ENCODE results near the gene AKAP8. TPM values are rescaled to one million over a fixed set of nuclear protein-coding genes. Genes with fewer than 3 reads are reported as not detected.

AKAP8 gene
- total and polyA plus RNA-seq, 4 donors, result 7.5 to 12.4 (median 9.8) TPM

DNA sequence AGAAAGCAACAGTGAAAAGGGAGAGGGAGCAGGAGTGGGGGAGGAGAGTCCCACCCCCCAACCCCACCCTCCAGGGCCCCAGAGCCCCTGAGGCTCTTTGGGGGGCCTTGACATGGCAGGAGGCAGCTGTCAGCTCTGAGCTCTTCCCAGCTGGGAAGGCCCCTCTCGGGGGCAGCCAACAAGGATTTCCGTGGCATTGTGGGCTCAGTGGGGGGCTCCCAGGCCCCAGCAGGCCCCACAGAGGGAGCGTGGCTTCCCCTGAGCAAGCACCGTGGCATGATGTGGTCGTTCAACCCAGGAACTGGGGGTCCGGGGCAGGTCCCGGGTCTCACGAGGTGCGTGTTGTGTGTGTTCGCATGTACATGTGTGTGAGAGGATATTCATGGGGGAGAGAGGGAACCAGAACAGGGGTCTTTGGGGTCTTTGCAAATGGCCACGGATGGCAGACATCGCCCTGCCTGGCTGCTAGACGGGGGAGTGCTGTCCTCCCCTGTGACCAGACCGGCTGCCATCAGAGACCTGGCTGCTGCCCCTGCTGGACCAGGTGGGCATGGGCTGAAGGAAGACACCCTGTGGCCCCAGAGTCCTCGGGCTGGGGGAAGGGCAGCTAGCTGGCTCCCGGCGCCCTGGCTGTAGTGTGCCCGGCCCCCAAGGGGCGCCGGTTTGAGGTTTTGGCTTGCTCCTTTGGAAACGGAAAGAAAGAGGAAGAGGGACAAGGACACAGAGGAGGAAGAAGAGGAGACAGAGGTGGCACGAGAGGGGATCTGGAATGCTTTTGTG lies 42.9 kb upstream of the AKAP8 start:
- Histone ChIP-seq H3K4me1 (ENCODE audit: control insufficient read depth in 4 of 4, insufficient read depth in 4 of 4, low read length in 3 of 4) (peaks cover 14 to 49% (median 39%) of the 10 kb centered on the region in 4 donors), H3K27ac (ENCODE audit: low read depth in 1 of 2, low read length in 2 of 2) (peak overlapping the region; percentile 59 to 73), H3K9ac (ENCODE audit: low read depth in 1 of 2, low read length in 2 of 2) (no peak overlapping the region), H3K27me3 (ENCODE audit: control insufficient read depth in 4 of 4, insufficient read depth in 4 of 4, low read length in 3 of 4) (no peaks in the 10 kb centered on the region), H3K4me3 (ENCODE audit: low read depth in 1 of 3, low read length in 3 of 3) (no peak overlapping the region), H3K36me3 (ENCODE audit: control insufficient read depth in 4 of 4, insufficient read depth in 3 of 4, low read depth in 1 of 4, low read length in 3 of 4) (peaks cover 8 to 35% (median 14%) of the 10 kb centered on the region in 4 donors), H3K9me3 (ENCODE audit: control insufficient read depth in 4 of 4, low read length in 3 of 4) (no peaks in the 10 kb centered on the region)
- no peak for DNase-seq (ENCODE audit: low spot score)
- WGBS, result 92% methylated on average over 22 of the region's 22 CpGs
- TF ChIP-seq HNF4G (IDR thresholded peaks at IDR 0.05) (no peak), SP1 (IDR thresholded peaks at IDR 0.05) (no peak), TAF1 (conservative IDR thresholded peaks at IDR 0.05) (no peak), RXRA (IDR thresholded peaks at IDR 0.05) (no peak)
- TF ChIP-seq, protein P1, sequence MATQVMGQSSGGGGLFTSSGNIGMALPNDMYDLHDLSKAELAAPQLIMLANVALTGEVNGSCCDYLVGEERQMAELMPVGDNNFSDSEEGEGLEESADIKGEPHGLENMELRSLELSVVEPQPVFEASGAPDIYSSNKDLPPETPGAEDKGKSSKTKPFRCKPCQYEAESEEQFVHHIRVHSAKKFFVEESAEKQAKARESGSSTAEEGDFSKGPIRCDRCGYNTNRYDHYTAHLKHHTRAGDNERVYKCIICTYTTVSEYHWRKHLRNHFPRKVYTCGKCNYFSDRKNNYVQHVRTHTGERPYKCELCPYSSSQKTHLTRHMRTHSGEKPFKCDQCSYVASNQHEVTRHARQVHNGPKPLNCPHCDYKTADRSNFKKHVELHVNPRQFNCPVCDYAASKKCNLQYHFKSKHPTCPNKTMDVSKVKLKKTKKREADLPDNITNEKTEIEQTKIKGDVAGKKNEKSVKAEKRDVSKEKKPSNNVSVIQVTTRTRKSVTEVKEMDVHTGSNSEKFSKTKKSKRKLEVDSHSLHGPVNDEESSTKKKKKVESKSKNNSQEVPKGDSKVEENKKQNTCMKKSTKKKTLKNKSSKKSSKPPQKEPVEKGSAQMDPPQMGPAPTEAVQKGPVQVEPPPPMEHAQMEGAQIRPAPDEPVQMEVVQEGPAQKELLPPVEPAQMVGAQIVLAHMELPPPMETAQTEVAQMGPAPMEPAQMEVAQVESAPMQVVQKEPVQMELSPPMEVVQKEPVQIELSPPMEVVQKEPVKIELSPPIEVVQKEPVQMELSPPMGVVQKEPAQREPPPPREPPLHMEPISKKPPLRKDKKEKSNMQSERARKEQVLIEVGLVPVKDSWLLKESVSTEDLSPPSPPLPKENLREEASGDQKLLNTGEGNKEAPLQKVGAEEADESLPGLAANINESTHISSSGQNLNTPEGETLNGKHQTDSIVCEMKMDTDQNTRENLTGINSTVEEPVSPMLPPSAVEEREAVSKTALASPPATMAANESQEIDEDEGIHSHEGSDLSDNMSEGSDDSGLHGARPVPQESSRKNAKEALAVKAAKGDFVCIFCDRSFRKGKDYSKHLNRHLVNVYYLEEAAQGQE (IDR thresholded peaks at IDR 0.05), result no peak

DNA sequence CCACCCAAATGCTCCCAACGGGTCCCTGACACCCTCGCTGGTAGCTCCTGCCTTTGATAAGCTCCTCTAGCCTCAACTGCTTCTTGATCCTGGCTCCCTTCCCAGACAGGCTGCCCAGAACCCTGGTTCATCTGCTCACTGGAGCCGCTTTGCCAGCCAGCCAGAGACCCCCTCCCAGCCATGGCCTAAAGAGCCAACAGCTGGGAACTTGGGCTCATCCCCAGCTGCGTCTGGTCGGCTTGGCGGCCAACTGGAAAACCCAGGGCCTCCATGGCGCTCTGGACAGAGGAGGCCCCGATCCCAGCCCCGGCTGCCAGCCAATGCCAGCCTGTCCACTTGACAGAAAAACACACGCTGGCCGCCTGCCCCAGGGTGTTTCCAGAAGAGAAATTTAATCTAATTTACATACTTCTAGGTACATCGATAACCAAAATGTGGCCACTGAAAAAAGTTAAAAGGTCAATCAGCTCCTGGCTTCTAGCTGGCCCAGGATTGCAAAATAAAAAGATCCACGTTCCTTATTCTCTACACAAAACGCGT lies 42.2 kb upstream of the AKAP8 start:
- Histone ChIP-seq H3K36me3 (ENCODE audit: control insufficient read depth in 4 of 4, insufficient read depth in 3 of 4, low read depth in 1 of 4, low read length in 3 of 4) (peaks cover 8 to 28% (median 13%) of the 10 kb centered on the region in 4 donors), H3K9me3 (ENCODE audit: control insufficient read depth in 4 of 4, low read length in 3 of 4) (no peaks in the 10 kb centered on the region), H3K4me3 (ENCODE audit: low read depth in 1 of 3, low read length in 3 of 3) (no peak overlapping the region), H3K27ac (ENCODE audit: low read depth in 1 of 2, low read length in 2 of 2) (peak overlapping the region; percentile 59 to 73), H3K9ac (ENCODE audit: low read depth in 1 of 2, low read length in 2 of 2) (no peak overlapping the region), H3K4me1 (ENCODE audit: control insufficient read depth in 4 of 4, insufficient read depth in 4 of 4, low read length in 3 of 4) (peaks cover 14 to 49% (median 39%) of the 10 kb centered on the region in 4 donors), H3K27me3 (ENCODE audit: control insufficient read depth in 4 of 4, insufficient read depth in 4 of 4, low read length in 3 of 4) (no peaks in the 10 kb centered on the region)
- TF ChIP-seq FOXA1 (IDR thresholded peaks at IDR 0.05) (no peak), YY1 (IDR thresholded peaks at IDR 0.05) (peak; percentile 85), SP1 (IDR thresholded peaks at IDR 0.05) (peak; percentile 67), RAD21 (IDR thresholded peaks at IDR 0.05) (no peak), JUND (IDR thresholded peaks at IDR 0.05) (no peak), HNF4A (conservative IDR thresholded peaks at IDR 0.05) (peak; percentile 43 to 55), RXRA (IDR thresholded peaks at IDR 0.05) (peak; percentile 51 to 60), NR2F2 (IDR thresholded peaks at IDR 0.05) (peak; percentile 35)
- TF ChIP-seq, protein P1 (IDR thresholded peaks at IDR 0.05), result peak; percentile 49
- TF ChIP-seq, protein P2, sequence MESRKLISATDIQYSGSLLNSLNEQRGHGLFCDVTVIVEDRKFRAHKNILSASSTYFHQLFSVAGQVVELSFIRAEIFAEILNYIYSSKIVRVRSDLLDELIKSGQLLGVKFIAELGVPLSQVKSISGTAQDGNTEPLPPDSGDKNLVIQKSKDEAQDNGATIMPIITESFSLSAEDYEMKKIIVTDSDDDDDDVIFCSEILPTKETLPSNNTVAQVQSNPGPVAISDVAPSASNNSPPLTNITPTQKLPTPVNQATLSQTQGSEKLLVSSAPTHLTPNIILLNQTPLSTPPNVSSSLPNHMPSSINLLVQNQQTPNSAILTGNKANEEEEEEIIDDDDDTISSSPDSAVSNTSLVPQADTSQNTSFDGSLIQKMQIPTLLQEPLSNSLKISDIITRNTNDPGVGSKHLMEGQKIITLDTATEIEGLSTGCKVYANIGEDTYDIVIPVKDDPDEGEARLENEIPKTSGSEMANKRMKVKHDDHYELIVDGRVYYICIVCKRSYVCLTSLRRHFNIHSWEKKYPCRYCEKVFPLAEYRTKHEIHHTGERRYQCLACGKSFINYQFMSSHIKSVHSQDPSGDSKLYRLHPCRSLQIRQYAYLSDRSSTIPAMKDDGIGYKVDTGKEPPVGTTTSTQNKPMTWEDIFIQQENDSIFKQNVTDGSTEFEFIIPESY (IDR thresholded peaks at IDR 0.05), result no peak
- TF ChIP-seq, protein P3, sequence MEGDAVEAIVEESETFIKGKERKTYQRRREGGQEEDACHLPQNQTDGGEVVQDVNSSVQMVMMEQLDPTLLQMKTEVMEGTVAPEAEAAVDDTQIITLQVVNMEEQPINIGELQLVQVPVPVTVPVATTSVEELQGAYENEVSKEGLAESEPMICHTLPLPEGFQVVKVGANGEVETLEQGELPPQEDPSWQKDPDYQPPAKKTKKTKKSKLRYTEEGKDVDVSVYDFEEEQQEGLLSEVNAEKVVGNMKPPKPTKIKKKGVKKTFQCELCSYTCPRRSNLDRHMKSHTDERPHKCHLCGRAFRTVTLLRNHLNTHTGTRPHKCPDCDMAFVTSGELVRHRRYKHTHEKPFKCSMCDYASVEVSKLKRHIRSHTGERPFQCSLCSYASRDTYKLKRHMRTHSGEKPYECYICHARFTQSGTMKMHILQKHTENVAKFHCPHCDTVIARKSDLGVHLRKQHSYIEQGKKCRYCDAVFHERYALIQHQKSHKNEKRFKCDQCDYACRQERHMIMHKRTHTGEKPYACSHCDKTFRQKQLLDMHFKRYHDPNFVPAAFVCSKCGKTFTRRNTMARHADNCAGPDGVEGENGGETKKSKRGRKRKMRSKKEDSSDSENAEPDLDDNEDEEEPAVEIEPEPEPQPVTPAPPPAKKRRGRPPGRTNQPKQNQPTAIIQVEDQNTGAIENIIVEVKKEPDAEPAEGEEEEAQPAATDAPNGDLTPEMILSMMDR (IDR thresholded peaks at IDR 0.05; ENCODE audit: low read depth, low read length, missing input control), result no peak
- no peak for DNase-seq (ENCODE audit: low spot score)
- 35% methylated on average over 15 of the region's 15 CpGs for whole genome bisulfite sequencing

Data from liver (tissue), 9 donors.